DND-41 (cell line): ENCODE data around the gene TDRD1.

Source experiments
- ATAC-seq: fragments of 200-7000 bp; cut with Tn5 transposase; 3 replicates; pipeline ENCODE4 v1.9.1; 2021; ENCODE audit warnings: low read depth; ENCODE audit not compliant: insufficient read depth
- DNase-seq: peaks from one replicate; pipeline ENCODE4 v3.0.0-alpha.2; 2020
- H2AFZ ChIP-seq: 2 replicates; pipeline ENCODE4 v1.6.0; 2012; ENCODE audit warnings: low read depth, low read length
- H3K27ac ChIP-seq: 2 replicates; pipeline ENCODE4 v1.5.1; 2012; ENCODE audit warnings: low read length, inconsistent platforms
- H3K27me3 ChIP-seq: fragments of 200-600 bp; sonication (generic); 2 replicates; pipeline ENCODE4 v1.6.0; 2012; ENCODE audit warnings: low read length, mild to moderate bottlenecking, inconsistent platforms; ENCODE audit not compliant: insufficient read depth, poor library complexity
- H3K36me3 ChIP-seq: 2 replicates; pipeline ENCODE4 v1.5.1; 2012; ENCODE audit warnings: low read length, inconsistent platforms; ENCODE audit not compliant: insufficient read depth
- H3K4me1 ChIP-seq: 2 replicates; pipeline ENCODE4 v1.5.1; 2012; ENCODE audit warnings: mild to moderate bottlenecking, low read length; ENCODE audit not compliant: insufficient read depth
- H3K4me2 ChIP-seq: 2 replicates; pipeline ENCODE4 v1.6.0; 2012; ENCODE audit warnings: mild to moderate bottlenecking, moderate library complexity, low read length, inconsistent platforms; ENCODE audit not compliant: insufficient read depth
- H3K4me3 ChIP-seq, 2 experiments: fragments of 200-600 bp in 1 of 2; shearing (Covaris generic) in 1 of 2; 2 replicates each; pipeline ENCODE4 v1.5.1; 2012 to 2016; ENCODE audit warnings: inconsistent platforms in 2 of 2, low read length in 2 of 2, mild to moderate bottlenecking in 2 of 2, low read depth in 1 of 2, moderate library complexity in 1 of 2
- H3K79me2 ChIP-seq: 2 replicates; pipeline ENCODE4 v1.6.0; 2012; ENCODE audit warnings: low read length, inconsistent platforms; ENCODE audit not compliant: insufficient read depth
- H3K9ac ChIP-seq: 2 replicates; pipeline ENCODE4 v1.6.0; 2012; ENCODE audit warnings: low read depth, mild to moderate bottlenecking, inconsistent platforms, low read length, moderate library complexity
- H3K9me3 ChIP-seq: 2 replicates; pipeline ENCODE4 v1.5.1; 2012; ENCODE audit warnings: low read length, moderate library complexity, mild to moderate bottlenecking, inconsistent platforms; ENCODE audit not compliant: insufficient read depth, severe bottlenecking
- H4K20me1 ChIP-seq: 2 replicates; pipeline ENCODE4 v1.6.0; 2012; ENCODE audit warnings: low read length; ENCODE audit not compliant: insufficient read depth
- EZH2 ChIP-seq: IDR thresholded peaks from 3 replicates; pipeline ENCODE4 v1.6.1; 2012; ENCODE audit warnings: borderline replicate concordance, low read depth, mild to moderate bottlenecking, moderate library complexity, low read length, inconsistent platforms; ENCODE audit not compliant: severe bottlenecking
- TF ChIP-seq, protein P1 (sequence below): IDR thresholded peaks from 2 replicates; pipeline ENCODE4 v1.5.1; 2012; ENCODE audit warnings: borderline replicate concordance, low read length, moderate library complexity, mild to moderate bottlenecking; ENCODE audit not compliant: poor library complexity, severe bottlenecking; ENCODE audit errors: extremely low read depth

TDRD1 gene

DNA sequence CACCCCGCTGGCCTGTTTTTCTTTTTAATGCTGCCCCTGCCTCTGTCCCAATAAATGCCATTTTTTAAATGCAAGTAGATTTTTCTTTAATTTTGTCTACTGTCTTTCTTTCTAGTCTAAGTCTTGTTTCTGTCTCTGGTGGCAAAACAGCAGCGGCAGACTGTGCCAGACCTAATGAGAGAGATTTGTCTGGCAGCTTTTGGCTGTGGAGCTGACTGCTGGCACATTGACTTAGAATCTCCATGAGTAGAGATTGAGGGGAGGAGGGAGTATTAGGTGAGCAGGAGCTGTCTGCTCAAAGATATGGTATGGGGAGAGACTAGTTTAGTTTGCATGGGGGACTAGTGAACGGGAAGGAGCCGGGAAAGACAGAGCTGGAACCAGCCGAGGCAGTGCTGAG is 72.9 kb downstream of the TDRD1 start:
- DNase-seq, result no peak
- Histone ChIP-seq H4K20me1 (no peaks in the 10 kb centered on the region), H3K27ac (no peak overlapping the region), H3K27me3 (peaks cover 3% of the 10 kb centered on the region), H3K4me3 (no peak overlapping the region), H3K79me2 (no peaks in the 10 kb centered on the region), H3K9me3 (no peaks in the 10 kb centered on the region), H3K9ac (no peak overlapping the region), H3K4me2 (no peak overlapping the region), H2AFZ (no peak overlapping the region), H3K36me3 (no peaks in the 10 kb centered on the region), H3K4me1 (no peaks in the 10 kb centered on the region)
- ATAC-seq, result no peak
- TF ChIP-seq EZH2, result no peak
- TF ChIP-seq, protein P1, sequence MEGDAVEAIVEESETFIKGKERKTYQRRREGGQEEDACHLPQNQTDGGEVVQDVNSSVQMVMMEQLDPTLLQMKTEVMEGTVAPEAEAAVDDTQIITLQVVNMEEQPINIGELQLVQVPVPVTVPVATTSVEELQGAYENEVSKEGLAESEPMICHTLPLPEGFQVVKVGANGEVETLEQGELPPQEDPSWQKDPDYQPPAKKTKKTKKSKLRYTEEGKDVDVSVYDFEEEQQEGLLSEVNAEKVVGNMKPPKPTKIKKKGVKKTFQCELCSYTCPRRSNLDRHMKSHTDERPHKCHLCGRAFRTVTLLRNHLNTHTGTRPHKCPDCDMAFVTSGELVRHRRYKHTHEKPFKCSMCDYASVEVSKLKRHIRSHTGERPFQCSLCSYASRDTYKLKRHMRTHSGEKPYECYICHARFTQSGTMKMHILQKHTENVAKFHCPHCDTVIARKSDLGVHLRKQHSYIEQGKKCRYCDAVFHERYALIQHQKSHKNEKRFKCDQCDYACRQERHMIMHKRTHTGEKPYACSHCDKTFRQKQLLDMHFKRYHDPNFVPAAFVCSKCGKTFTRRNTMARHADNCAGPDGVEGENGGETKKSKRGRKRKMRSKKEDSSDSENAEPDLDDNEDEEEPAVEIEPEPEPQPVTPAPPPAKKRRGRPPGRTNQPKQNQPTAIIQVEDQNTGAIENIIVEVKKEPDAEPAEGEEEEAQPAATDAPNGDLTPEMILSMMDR, result no peak

DNA sequence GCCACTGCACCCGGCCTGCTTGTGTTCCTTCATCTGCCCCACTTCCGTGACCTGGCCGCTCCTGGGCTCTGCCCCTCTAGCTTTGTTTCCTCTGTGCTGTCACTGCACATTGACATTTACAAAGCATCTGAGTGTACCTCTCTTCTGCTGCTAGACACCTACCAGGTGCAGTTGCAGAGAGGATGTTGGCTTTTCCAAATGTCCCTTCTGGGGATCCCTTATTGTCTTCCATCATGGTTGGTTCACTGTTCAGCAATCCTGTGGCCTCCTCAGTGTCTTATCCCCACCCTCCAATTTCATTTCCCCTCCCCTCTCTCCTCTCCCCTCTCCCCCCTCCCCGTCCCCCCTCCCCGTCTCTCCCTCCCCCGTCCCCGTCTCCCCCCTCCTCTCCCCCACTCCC is 73.7 kb downstream of the TDRD1 start:
- Histone ChIP-seq H3K36me3 (no peaks in the 10 kb centered on the region), H3K4me1 (no peaks in the 10 kb centered on the region), H3K27ac (no peak overlapping the region), H4K20me1 (no peaks in the 10 kb centered on the region), H3K27me3 (peaks cover 3% of the 10 kb centered on the region), H3K4me3 (no peak overlapping the region), H3K79me2 (no peaks in the 10 kb centered on the region), H3K9me3 (no peaks in the 10 kb centered on the region), H3K4me2 (no peak overlapping the region), H3K9ac (no peak overlapping the region), H2AFZ (no peak overlapping the region)
- ATAC-seq (no peak), DNase-seq (no peak)
- TF ChIP-seq EZH2, result no peak
- TF ChIP-seq, protein P1, result no peak

DNA sequence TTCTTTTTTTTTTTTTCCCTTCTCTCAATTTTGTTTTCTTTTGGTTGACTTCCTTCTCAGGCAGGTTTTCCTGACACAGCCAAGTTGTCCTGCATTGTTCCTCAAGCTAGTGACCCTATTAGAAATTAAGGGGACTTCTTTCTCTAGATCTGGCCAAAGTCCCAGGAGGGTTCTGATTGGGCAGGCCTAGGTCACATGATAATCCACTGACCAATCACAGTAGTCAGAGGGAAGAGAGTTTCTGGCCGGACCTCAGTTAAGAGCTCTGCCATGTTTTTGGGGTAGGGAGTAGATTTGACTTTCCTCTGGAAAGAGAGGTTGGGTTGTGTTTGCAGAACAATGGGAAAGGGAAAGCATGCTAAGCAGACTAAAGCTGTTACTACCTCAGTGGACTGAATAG is 76.1 kb downstream of the TDRD1 start:
- DNase-seq (no peak), ATAC-seq (no peak)
- no peaks in the 10 kb centered on the region for H3K9me3 ChIP-seq
- H3K27ac ChIP-seq, result no peak overlapping the region
- peaks cover 3% of the 10 kb centered on the region for H3K27me3 ChIP-seq
- H3K4me3 ChIP-seq, result no peak overlapping the region
- no peaks in the 10 kb centered on the region for H3K79me2 ChIP-seq
- H3K4me1 ChIP-seq, result no peaks in the 10 kb centered on the region
- no peaks in the 10 kb centered on the region for H3K36me3 ChIP-seq
- no peak for TF ChIP-seq EZH2
- TF ChIP-seq, protein P1, result no peak
- H3K4me2 ChIP-seq, result no peak overlapping the region
- no peak overlapping the region for H2AFZ ChIP-seq
- H3K9ac ChIP-seq, result no peak overlapping the region
- H4K20me1 ChIP-seq, result no peaks in the 10 kb centered on the region
